HepG2 (cell line): ENCODE results near the gene ARHGEF10L. TPM values are rescaled to one million over a fixed set of nuclear protein-coding genes. Genes with fewer than 3 reads are reported as not detected.
A peak's percentile ranks its signal among the peaks of the same experiment; 100 is the strongest.

Experiments used
- ATAC-seq: fragments of 200-7000 bp; cut with Tn5 transposase; 3 replicates; pipeline ENCODE4 v1.9.1; 2020; ENCODE audit warnings: mild to moderate bottlenecking, moderate library complexity
- BruUV-seq: library from RNA; stranded (reverse); fragments of 400-500 nt; replicated peaks from 2 replicates; lab custom pipeline; 2021; lab: Mats Ljungman, UMichigan
- CTCF ChIA-PET: fragments of 300-600 bp; formaldehyde crosslinking; extraction: SDS; loops from one replicate; lab custom pipeline; 2021; ENCODE audit warnings: low total read pairs, inconsistent platforms, low intra/inter-chr PET ratio; lab: Yijun Ruan, JAX
- POLR2A ChIA-PET: fragments of 350-600 bp; sonication (Branson Sonifier 250); formaldehyde crosslinking; loops from one replicate; lab custom pipeline; 2020; ENCODE audit warnings: antibody characterized with exemption, inconsistent platforms; lab: Yijun Ruan, JAX
- DNase-seq: peaks from one replicate; pipeline ENCODE4 v3.0.0-alpha.2; 2015; ENCODE audit warnings: low spot score
- FAIRE-seq: peaks from 3 replicates; lab custom pipeline; 2011; peaks lifted over from hg19 to GRCh38; lab: Jason Lieb, UNC
- H2AFZ ChIP-seq: one replicate; pipeline ENCODE4 v1.6.1; 2011; ENCODE audit warnings: low read length, inconsistent platforms
- H3K27ac ChIP-seq: fragments of 300-600 bp; 3 replicates; pipeline ENCODE4 v1.8.0; 2011; ENCODE audit warnings: mixed run types, mild to moderate bottlenecking, mixed read lengths, low read length, inconsistent platforms; ENCODE audit not compliant: insufficient read depth; ENCODE audit errors: extremely low read length
- H3K27me3 ChIP-seq, 2 experiments: fragments of 200-600 bp in 1 of 2; 2 replicates in 1 of 2; 3 replicates in 1 of 2; pipeline versions ENCODE4 v1.6.0 to v1.8.0; 2011; ENCODE audit warnings: low read length in 2 of 2, mild to moderate bottlenecking in 2 of 2, moderate library complexity in 2 of 2, inconsistent platforms in 1 of 2; ENCODE audit not compliant: insufficient read depth in 2 of 2, control insufficient read depth in 1 of 2
- H3K36me3 ChIP-seq, 2 experiments: fragments of 200-600 bp in 1 of 2; replicated peaks in 1 of 2; 2 replicates in 1 of 2; 3 replicates in 1 of 2; pipeline versions ENCODE4 v1.5.1 to v1.8.0; 2011; ENCODE audit warnings: low read length in 2 of 2, inconsistent platforms in 1 of 2; ENCODE audit not compliant: insufficient read depth in 2 of 2, control insufficient read depth in 1 of 2
- H3K4me1 ChIP-seq: 2 replicates; pipeline ENCODE4 v1.5.1; 2012; ENCODE audit warnings: low read length, inconsistent platforms; ENCODE audit not compliant: insufficient read depth
- H3K4me2 ChIP-seq: 2 replicates; pipeline ENCODE4 v1.6.0; 2011; ENCODE audit warnings: low read depth, low read length, inconsistent platforms
- H3K4me3 ChIP-seq, 3 experiments: fragments of 200-600 bp in 1 of 3; sonication (generic), shearing (Covaris generic) in 1 of 3; replicated peaks in 1 of 3; 2 replicates each; pipeline ENCODE4 v1.5.1; 2011 to 2016; ENCODE audit warnings: low read length in 3 of 3, inconsistent platforms in 2 of 3, low read depth in 2 of 3, mild to moderate bottlenecking in 2 of 3, control low read depth in 1 of 3, mixed read lengths in 1 of 3; ENCODE audit not compliant: insufficient read depth in 1 of 3
- H3K79me2 ChIP-seq: one replicate; pipeline ENCODE4 v1.6.1; 2011; ENCODE audit warnings: low read length, inconsistent platforms; ENCODE audit not compliant: insufficient read depth
- H3K9ac ChIP-seq: 2 replicates; pipeline ENCODE4 v1.6.0; 2011; ENCODE audit warnings: mild to moderate bottlenecking, low read depth, low read length, inconsistent platforms; ENCODE audit not compliant: insufficient read depth
- H3K9me3 ChIP-seq: 2 replicates; pipeline ENCODE4 v1.5.1; 2012; ENCODE audit warnings: mild to moderate bottlenecking, low read length
- H4K20me1 ChIP-seq: 2 replicates; pipeline ENCODE4 v1.6.0; 2011; ENCODE audit warnings: inconsistent platforms, mild to moderate bottlenecking, low read length, moderate library complexity; ENCODE audit not compliant: insufficient read depth
- AGO2 ChIP-seq: fragments of 200-400 bp; formaldehyde crosslinking; optimal IDR thresholded peaks from 2 replicates; pipeline ENCODE3; 2017; ENCODE audit warnings: mild to moderate bottlenecking, low read depth, low read length, moderate library complexity
- ASH2L ChIP-seq: fragments of 300-600, 200-600 bp; sonication (generic); IDR thresholded peaks from 2 replicates; pipeline ENCODE4 v1.7.0; 2017; ENCODE audit warnings: low read depth, mild to moderate bottlenecking, moderate library complexity, mixed read lengths, low read length; ENCODE audit not compliant: insufficient read length
- HMG20A ChIP-seq: IDR thresholded peaks from 2 replicates; pipeline ENCODE4 v1.6.1; 2016; ENCODE audit warnings: borderline replicate concordance
- MXD1 ChIP-seq: sonication (generic); formaldehyde crosslinking; IDR thresholded peaks from 2 replicates; pipeline ENCODE4 v1.4.0; 2020; ENCODE audit warnings: mild to moderate bottlenecking, missing genetic modification reagents
- ZNF225 ChIP-seq: sonication (generic); formaldehyde crosslinking; IDR thresholded peaks from 2 replicates; pipeline ENCODE4 v1.4.0; 2020; ENCODE audit warnings: mild to moderate bottlenecking, missing genetic modification reagents
- ZNF629 ChIP-seq: sonication (generic); formaldehyde crosslinking; conservative IDR thresholded peaks from 2 replicates; pipeline ENCODE4 v1.5.0; 2020; ENCODE audit warnings: missing genetic modification reagents
- WGBS: methylation state at CpG from one replicate; pipeline ENCODE4 v1.1.6; 2017; ENCODE audit warnings: low lambda C conversion rate; 5-methylcytosine and 5-hydroxymethylcytosine counted together
- in situ Hi-C: cut with HindIII; loops from 2 replicates; pipeline ENCODE4 v1.10.0; 2017; ENCODE audit warnings: low pct_unique_long_range_greater_than_20kb; ENCODE audit not compliant: extremely low pct_ligation_motif_present
- intact Hi-C: fragments of 100-400 bp; cut with micrococcal nuclease; formaldehyde crosslinking; loops from one replicate; pipeline ENCODE4 v1.10.0; 2022; ENCODE audit not compliant: unreplicated experiment
- polyA plus RNA-seq, 8 experiments: library from polyadenylated mRNA; depleted of rRNA in 3 of 8; stranded (reverse) in 7 of 8; unstranded in 1 of 8; fragments of >200 nt; fragmentation: Illumina TruSeq in 4 of 8; extraction: Trizol in 4 of 8; gene quantifications; 2 replicates each; pipeline versions ENCODE4 v1.2.1 to v1.2.3, GENCODE V29; 2011 to 2016; ENCODE audit warnings: low read depth in 4 of 8, missing spikeins in 1 of 8, mixed read lengths in 1 of 8; ENCODE audit not compliant: insufficient read depth in 1 of 8
- total RNA-seq, 5 experiments: library from RNA; depleted of rRNA; stranded (reverse); fragments of >200 nt; fragmentation: Illumina TruSeq; extraction: Trizol; gene quantifications; 2 replicates each; pipeline ENCODE4 v1.2.3, GENCODE V29; 2016; ENCODE audit warnings: low read depth in 1 of 5

ARHGEF10L gene
- total and polyA plus RNA-seq, 2 of the 13 experiments (the other 11 are each of a cell fraction or from before 2014, with no cell fraction given), result 46.5 to 78.3 TPM

- H3K4me1 ChIP-seq, result no peaks in the 10 kb centered on the region
- H3K27ac ChIP-seq, result no peak overlapping the region
- ChIA-PET CTCF (no interaction called here), POLR2A (no interaction called here)
- in situ Hi-C loops (no loop called here), intact Hi-C loops (no loop called here)
- peaks cover 42 to 84% of the 10 kb centered on the region in 2 experiments for H3K36me3 ChIP-seq
- H3K4me3 ChIP-seq, result no peak overlapping the region
- no peak overlapping the region for H3K4me2 ChIP-seq
- no peaks in the 10 kb centered on the region for H3K79me2 ChIP-seq
- FAIRE-seq, result no peak
- no TSS peak for BruUV-seq
- H3K9me3 ChIP-seq, result no peaks in the 10 kb centered on the region
- H3K9ac ChIP-seq, result no peak overlapping the region
- DNase-seq, result no peak
- H2AFZ ChIP-seq, result no peak overlapping the region
- WGBS, result 96% methylated on average over 25 of the region's 26 CpGs
- no peak for ATAC-seq
- no peaks in the 10 kb centered on the region; a peak in 1 of 5 replicates for H3K27me3 ChIP-seq
- H4K20me1 ChIP-seq, result peaks cover 65% of the 10 kb centered on the region; the same call in 1 of the 2 replicates
- TF ChIP-seq AGO2 (peak; percentile 58), HMG20A (CRISPR knock-in tag) (no peak), MXD1 (CRISPR knock-in tag) (no peak), ZNF225 (CRISPR knock-in tag) (no peak)
Measured at GRCh38 chr1:17669866-17670451, 130.5 kb downstream of the ARHGEF10L start.

- Histone ChIP-seq H4K20me1 (peaks cover 67% of the 10 kb centered on the region), H2AFZ (no peak overlapping the region), H3K4me1 (no peaks in the 10 kb centered on the region), H3K4me3 (no peak overlapping the region), H3K9ac (no peak overlapping the region), H3K27ac (no peak overlapping the region), H3K79me2 (no peaks in the 10 kb centered on the region), H3K36me3 (peaks cover 42 to 82% of the 10 kb centered on the region in 2 experiments), H3K27me3 (no peaks in the 10 kb centered on the region; a peak in 1 of 5 replicates), H3K9me3 (no peaks in the 10 kb centered on the region), H3K4me2 (no peak overlapping the region)
- in situ Hi-C loops, result no loop called here
- WGBS, result 99% methylated on average over 21 of the region's 27 CpGs
- ATAC-seq (no peak), FAIRE-seq (no peak), DNase-seq (no peak)
- POLR2A ChIA-PET, result no interaction called here
- CTCF ChIA-PET, result no interaction called here
- BruUV-seq, result no TSS peak
- TF ChIP-seq AGO2 (peak; percentile 19), ASH2L (no peak), ZNF629 (CRISPR knock-in tag) (peak; percentile 80)
- intact Hi-C loops, result no loop called here
Measured at GRCh38 chr1:17670587-17671313, 131.3 kb downstream of the ARHGEF10L start.
